IPS-11a (cell line): ENCODE data around the gene MROH2A.

Experiments used
- H3K4me3 ChIP-seq: one replicate; pipeline ENCODE4 v1.5.1; 2013; ENCODE audit warnings: low read depth, low read length, control low read depth

Gene MROH2A

GRCh38 chr2:233800208-233800607 is 22.1 kb downstream of the MROH2A start:
- no peak overlapping the region for H3K4me3 ChIP-seq

GRCh38 chr2:233801357-233802131 is 23.4 kb downstream of the MROH2A start:
- H3K4me3 ChIP-seq, result no peak overlapping the region

- no peak overlapping the region for H3K4me3 ChIP-seq
Measured at GRCh38 chr2:233802132-233802815, 24.1 kb downstream of the MROH2A start.

- H3K4me3 ChIP-seq, result no peak overlapping the region
Measured at GRCh38 chr2:233803292-233803911, 25.3 kb downstream of the MROH2A start.

- no peak overlapping the region for H3K4me3 ChIP-seq
Measured at GRCh38 chr2:233803994-233804393, 25.9 kb downstream of the MROH2A start.

- no peak overlapping the region for H3K4me3 ChIP-seq
Measured at GRCh38 chr2:233807215-233807865, 29.2 kb downstream of the MROH2A start.

- H3K4me3 ChIP-seq, result no peak overlapping the region
Measured at GRCh38 chr2:233807966-233808935, 30.1 kb downstream of the MROH2A start.

- H3K4me3 ChIP-seq, result no peak overlapping the region
Measured at GRCh38 chr2:233810385-233810784, 32.3 kb downstream of the MROH2A start.

GRCh38 chr2:233811087-233811486 is 33.0 kb downstream of the MROH2A start:
- no peak overlapping the region for H3K4me3 ChIP-seq

- no peak overlapping the region for H3K4me3 ChIP-seq
Measured at GRCh38 chr2:233811732-233812131, 33.6 kb downstream of the MROH2A start.

- H3K4me3 ChIP-seq, result no peak overlapping the region
Measured at GRCh38 chr2:233813236-233814055, 35.3 kb downstream of the MROH2A start.

- no peak overlapping the region for H3K4me3 ChIP-seq
Measured at GRCh38 chr2:233814056-233814835, 36.1 kb downstream of the MROH2A start.

GRCh38 chr2:233815861-233816260 is 37.7 kb downstream of the MROH2A start:
- H3K4me3 ChIP-seq, result no peak overlapping the region

- H3K4me3 ChIP-seq, result no peak overlapping the region
Measured at GRCh38 chr2:233816334-233816733, 38.2 kb downstream of the MROH2A start.

GRCh38 chr2:233816771-233817170 is 38.6 kb downstream of the MROH2A start:
- H3K4me3 ChIP-seq, result no peak overlapping the region

- no peak overlapping the region for H3K4me3 ChIP-seq
Measured at GRCh38 chr2:233817361-233817911, 39.3 kb downstream of the MROH2A start.

- no peak overlapping the region for H3K4me3 ChIP-seq
Measured at GRCh38 chr2:233817995-233818638, 40.0 kb downstream of the MROH2A start.
